Measurements from ENCODE around the gene DRC1. TPM values are rescaled to one million over a fixed set of nuclear protein-coding genes. Genes with fewer than 3 reads are reported as not detected.

Gene DRC1
- total and polyA plus RNA-seq, 2 of the 4 experiments (the other 2 are of a cell fraction): 0.18 TPM; not detected in 1

DNA sequence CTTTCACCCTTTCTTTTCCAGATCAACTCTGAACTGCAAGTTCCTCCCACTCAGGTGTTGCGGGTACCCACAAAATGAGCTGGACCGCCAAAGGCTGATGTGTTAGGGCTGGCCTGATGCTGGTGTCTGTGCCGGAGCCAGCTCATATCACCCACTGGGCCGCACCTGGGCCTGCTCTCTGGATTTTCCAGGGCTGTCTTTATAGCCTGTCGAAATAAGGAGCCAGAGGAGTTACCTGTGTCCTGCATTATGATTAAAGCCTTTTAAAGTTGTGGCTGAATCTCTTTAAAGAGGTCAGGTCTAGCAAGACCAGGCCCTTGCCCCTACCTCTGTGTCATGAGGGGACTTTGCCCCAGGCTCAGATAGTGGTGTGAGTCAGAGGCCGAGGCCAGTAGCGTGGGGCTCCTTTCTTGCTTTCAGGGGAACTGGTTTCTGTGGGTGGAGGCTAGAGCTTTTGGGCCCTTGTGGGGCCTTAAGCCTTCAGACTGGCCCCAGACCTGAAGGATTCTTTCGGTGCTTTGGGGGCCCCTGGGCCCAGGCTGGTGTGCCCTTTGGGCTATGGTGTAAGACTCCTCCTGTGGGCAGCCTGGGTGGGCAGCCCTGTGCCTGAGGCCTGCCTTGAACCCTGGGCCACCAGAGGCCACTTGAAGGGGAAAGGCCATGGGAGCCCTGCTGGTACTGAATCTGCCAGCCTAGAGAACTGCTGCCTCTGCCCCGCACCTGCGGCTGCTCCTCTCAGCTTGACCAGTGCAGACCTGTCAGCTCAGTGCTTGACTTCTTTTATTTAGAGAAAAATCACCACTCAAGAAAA is 54.9 kb downstream of the DRC1 start:
- in situ Hi-C loops (cut with MboI; ENCODE audit: low sequenced_read_pairs): no loop called here
- DNase-seq: no peak
- TF ChIP-seq NFE2L2 (IDR thresholded peaks at IDR 0.05; ENCODE audit: low read depth, low read length): no peak
- TF ChIP-seq RAD21 (IDR thresholded peaks at IDR 0.05; ENCODE audit: low read length): no peak
- TF ChIP-seq RCOR1 (IDR thresholded peaks at IDR 0.05; ENCODE audit: insufficient replicate concordance, low read length): no peak
- no peak for TF ChIP-seq MAZ (IDR thresholded peaks at IDR 0.05; ENCODE audit: borderline replicate concordance, low read depth, low read length)
- no peak for TF ChIP-seq CHD1 (IDR thresholded peaks at IDR 0.05; ENCODE audit: low read depth, low read length)
- no peak for TF ChIP-seq FOS (IDR thresholded peaks at IDR 0.05; ENCODE audit: low read depth, low read length)
- TF ChIP-seq MXI1 (IDR thresholded peaks at IDR 0.05; ENCODE audit: borderline replicate concordance, low read depth, low read length): no peak
- no peak for TF ChIP-seq RFX5 (IDR thresholded peaks at IDR 0.05; ENCODE audit: low read depth, low read length)
- no peak for TF ChIP-seq BHLHE40 (IDR thresholded peaks at IDR 0.05; ENCODE audit: low read depth, low read length)

More for the DNA sequence above, 54.9 kb downstream of the DRC1 start:
- dilution Hi-C loops (cut with HindIII; ENCODE audit: low sequenced_read_pairs, unreplicated experiment): no loop called here
- Histone ChIP-seq H4K20me1 (ENCODE audit: insufficient read depth, low read length) (no peaks in the 10 kb centered on the region), H2BK120ac (ENCODE audit: low read depth, low read length) (no peak overlapping the region), H3K4me1 (ENCODE audit: control insufficient read depth, insufficient read depth, low read length) (no peaks in the 10 kb centered on the region), H3K9ac (ENCODE audit: low read depth, low read length) (no peak overlapping the region), H4K91ac (ENCODE audit: insufficient read depth, low read depth, low read length) (no peak overlapping the region), H2BK5ac (ENCODE audit: low read depth, low read length, poor library complexity, severe bottlenecking) (no peak overlapping the region), H2AFZ (replicated peaks; ENCODE audit: low read length, poor library complexity) (no peak overlapping the region), H2AK5ac (ENCODE audit: low read depth, low read length) (no peak overlapping the region), H2BK15ac (ENCODE audit: low read depth, low read length) (no peak overlapping the region), H3K27ac (ENCODE audit: insufficient read depth, low read length) (no peak overlapping the region), H3K79me1 (ENCODE audit: low read depth in 1 of 2, low read length in 2 of 2) (no peaks in the 10 kb centered on the region), H4K8ac (ENCODE audit: low read depth in 2 of 2, low read length in 2 of 2) (no peak overlapping the region), H3K18ac (ENCODE audit: low read depth, low read length) (no peak overlapping the region), H2BK20ac (ENCODE audit: low read depth, low read length) (no peak overlapping the region), H4K5ac (ENCODE audit: low read depth, low read length) (no peak overlapping the region), H3K14ac (replicated peaks; ENCODE audit: low read depth, low read length) (no peak overlapping the region), H3K27me3 (ENCODE audit: control insufficient read depth, insufficient read depth, low read length) (peaks cover 33% of the 10 kb centered on the region), H3K4ac (ENCODE audit: low read depth, low read length) (no peak overlapping the region), H3K4me3 (ENCODE audit: insufficient read depth, low read depth, low read length) (no peak overlapping the region), H3K56ac (ENCODE audit: extremely low read depth, insufficient read depth, low read length) (no peak overlapping the region), H3K23ac (ENCODE audit: low read depth, low read length) (no peak overlapping the region), H3K4me2 (ENCODE audit: low read depth, low read length) (no peak overlapping the region), H3K9me1 (ENCODE audit: insufficient read depth, low read length) (no peaks in the 10 kb centered on the region), H3K9me3 (ENCODE audit: control insufficient read depth, insufficient read depth, low read length) (no peaks in the 10 kb centered on the region), H3K36me3 (ENCODE audit: control insufficient read depth, insufficient read depth, low read length) (no peaks in the 10 kb centered on the region), H2AK9ac (replicated peaks; ENCODE audit: low read depth, low read length, poor library complexity) (no peak overlapping the region)
- no TSS peak for BruUV-seq (replicated peaks)
- intact Hi-C loops (cut with micrococcal nuclease): no loop called here
- ATAC-seq (ENCODE audit: low read depth): no peak; the same call in 1 of the 2 replicates
- ChIA-PET CTCF (no interaction called here), POLR2A (ENCODE audit: unreplicated experiment) (no interaction called here)
- WGBS, 2 experiments (ENCODE audit: extremely low coverage in 2 of 2, insufficient read length in 1 of 2): 75% methylated on average over 2 of the region's 10 CpGs; no CpG with 5 or more reads in 1 of the 2 experiments
